ENCODE data around the gene AGMAT. TPM values are rescaled to one million over a fixed set of nuclear protein-coding genes. Genes with fewer than 3 reads are reported as not detected.

The AGMAT gene
- total and polyA plus RNA-seq, 2 donors (not counting 1 experiment from before 2014, with no cell fraction given), result 3.5 to 3.7 TPM

DNA sequence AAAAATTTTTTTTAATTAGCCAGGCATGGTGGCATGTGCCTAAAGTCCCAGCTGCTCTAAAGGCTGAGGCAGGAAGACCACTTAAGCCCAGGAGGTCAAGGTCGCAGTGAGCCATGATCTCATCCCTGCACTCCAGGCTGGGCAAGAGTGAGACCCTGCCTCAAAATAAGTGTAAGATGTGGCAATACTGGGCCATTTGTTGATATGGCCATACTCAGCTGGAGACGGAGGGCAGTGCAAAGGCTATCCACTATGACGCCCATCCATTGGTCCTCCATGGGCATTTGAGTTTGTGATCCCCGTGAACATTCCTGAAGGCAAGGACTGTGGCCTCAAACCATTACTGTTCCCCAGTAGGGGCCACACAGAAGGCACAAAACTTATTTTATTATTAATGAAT lies 62.3 kb downstream of the AGMAT start:
- H3K9me3 Mint-ChIP-seq (ENCODE audit: insufficient read depth), result no peaks in the 10 kb centered on the region
- Histone ChIP-seq H3K4me2 (replicated peaks; ENCODE audit: low read depth, low read length, poor library complexity, severe bottlenecking) (peak overlapping the region; percentile 92), H3K27me3 (replicated peaks in 1 of 4; ENCODE audit: control extremely low read depth in 1 of 4, control insufficient read depth in 3 of 4, insufficient read depth in 4 of 4, low read length in 3 of 4) (no peaks in the 10 kb centered on the region), H3K4me1 (ENCODE audit: control insufficient read depth in 2 of 2, insufficient read depth in 2 of 2, low read length in 2 of 2) (peaks cover 24 to 30% of the 10 kb centered on the region in 2 donors), H3K79me2 (ENCODE audit: control insufficient read depth, insufficient read depth, low read length) (peaks cover 68% of the 10 kb centered on the region), H3K36me3 (replicated peaks in 1 of 2; ENCODE audit: control extremely low read depth in 1 of 2, control insufficient read depth in 1 of 2, extremely low read depth in 1 of 2, insufficient read depth in 2 of 2, low read length in 1 of 2) (peaks cover 4 to 7% of the 10 kb centered on the region in 2 experiments), H3K9me3 (ENCODE audit: control extremely low read depth in 1 of 3, control insufficient read depth in 2 of 3, insufficient read depth in 1 of 3, low read length in 2 of 3) (no peaks in the 10 kb centered on the region), H3K4me3 (ENCODE audit: control extremely low read depth in 1 of 5, extremely low read depth in 1 of 5, insufficient read depth in 1 of 5, low read depth in 2 of 5, low read length in 4 of 5) (no peak overlapping the region), H3K27ac (ENCODE audit: low read length in 2 of 2) (no peak overlapping the region), H4K20me1 (ENCODE audit: control insufficient read depth, insufficient read depth, low read length, poor library complexity, severe bottlenecking) (no peaks in the 10 kb centered on the region), H2AFZ (ENCODE audit: insufficient read depth, low read depth, low read length, poor library complexity, severe bottlenecking) (no peak overlapping the region), H3K9ac (ENCODE audit: low read length) (no peak overlapping the region)
- H3K4me1 Mint-ChIP-seq, result peaks cover 55% of the 10 kb centered on the region
- peak; percentile 31 for DNase-seq
- 100% methylated on average over 3 of the region's 4 CpGs for WGBS (ENCODE audit: insufficient coverage)
- CTCF ChIA-PET, result interaction anchor here (0.7 kb wide), 1 partner anchor 679 kb away, joined by 3 read pairs; no protein-coding TSS in a partner anchor
- intact Hi-C loops (cut with micrococcal nuclease), result loop anchor here (5.0 to 10.0 kb wide), 5 partner anchors 115 to 1122 kb away; partner anchors contain the start of genes CPLANE2, EFHD2, NECAP2 and PLEKHM2
- TF ChIP-seq, protein P1, sequence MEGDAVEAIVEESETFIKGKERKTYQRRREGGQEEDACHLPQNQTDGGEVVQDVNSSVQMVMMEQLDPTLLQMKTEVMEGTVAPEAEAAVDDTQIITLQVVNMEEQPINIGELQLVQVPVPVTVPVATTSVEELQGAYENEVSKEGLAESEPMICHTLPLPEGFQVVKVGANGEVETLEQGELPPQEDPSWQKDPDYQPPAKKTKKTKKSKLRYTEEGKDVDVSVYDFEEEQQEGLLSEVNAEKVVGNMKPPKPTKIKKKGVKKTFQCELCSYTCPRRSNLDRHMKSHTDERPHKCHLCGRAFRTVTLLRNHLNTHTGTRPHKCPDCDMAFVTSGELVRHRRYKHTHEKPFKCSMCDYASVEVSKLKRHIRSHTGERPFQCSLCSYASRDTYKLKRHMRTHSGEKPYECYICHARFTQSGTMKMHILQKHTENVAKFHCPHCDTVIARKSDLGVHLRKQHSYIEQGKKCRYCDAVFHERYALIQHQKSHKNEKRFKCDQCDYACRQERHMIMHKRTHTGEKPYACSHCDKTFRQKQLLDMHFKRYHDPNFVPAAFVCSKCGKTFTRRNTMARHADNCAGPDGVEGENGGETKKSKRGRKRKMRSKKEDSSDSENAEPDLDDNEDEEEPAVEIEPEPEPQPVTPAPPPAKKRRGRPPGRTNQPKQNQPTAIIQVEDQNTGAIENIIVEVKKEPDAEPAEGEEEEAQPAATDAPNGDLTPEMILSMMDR (IDR thresholded peaks at IDR 0.05), result no peak
- TF ChIP-seq EZH2 (IDR thresholded peaks at IDR 0.05; ENCODE audit: borderline replicate concordance, insufficient read depth, low read depth, low read length, poor library complexity, severe bottlenecking), result no peak
- no peak overlapping the region for H3K27ac Mint-ChIP-seq
- POLR2A ChIA-PET, result no interaction called here
- no peak for ATAC-seq (ENCODE audit: low read depth)
- H3K27me3 Mint-ChIP-seq, result no peaks in the 10 kb centered on the region
- H3K4me3 Mint-ChIP-seq, result peak overlapping the region; percentile 57

Small RNA genes within 50 kb of the gene (small RNA-seq; reads per million reads assigned to genes)
- gene CD24P1 (ENCODE audit: insufficient read length, low read depth, low replicate concordance) (not detected), gene RNU7-179P (ENCODE audit: insufficient read length, low read depth, low replicate concordance) (not detected), gene SCARNA21B (ENCODE audit: insufficient read length, low read depth, low replicate concordance) (not detected)

Other genes with a start within 250 kb of the AGMAT start
- 38.4 and 39.3 TPM in 2 replicates for gene EFHD2, start 175.2 kb downstream of the AGMAT start, total RNA-seq
- gene EFHD2, start 175.2 kb downstream of the AGMAT start, polyA plus RNA-seq, result 67.2 and 90.0 TPM in 2 replicates
- 0.51 TPM in 1 of 2 replicates, not detected in the other for gene CTRC, start 146.6 kb downstream of the AGMAT start, total RNA-seq
- 0.39 and 1.3 TPM in 2 replicates for gene CTRC, start 146.6 kb downstream of the AGMAT start, polyA plus RNA-seq
- gene CELA2A, start 128.3 kb downstream of the AGMAT start, total RNA-seq, result not detected in 2 replicates
- gene CELA2A, start 128.3 kb downstream of the AGMAT start, polyA plus RNA-seq, result 0.16 TPM in 1 of 2 replicates, not detected in the other
- not detected in 2 replicates for gene CELA2B, start 108.9 kb downstream of the AGMAT start, total RNA-seq
- gene CELA2B, start 108.9 kb downstream of the AGMAT start, polyA plus RNA-seq, result not detected in 2 replicates
- gene CASP9, start 60.8 kb downstream of the AGMAT start, total RNA-seq, result 22.9 and 23.6 TPM in 2 replicates
- 16.8 and 17.9 TPM in 2 replicates for gene CASP9, start 60.8 kb downstream of the AGMAT start, polyA plus RNA-seq
- gene DNAJC16, start 58.2 kb downstream of the AGMAT start, total RNA-seq, result 41.2 and 47.1 TPM in 2 replicates
- gene DNAJC16, start 58.2 kb downstream of the AGMAT start, polyA plus RNA-seq, result 15.1 and 16.9 TPM in 2 replicates
- 61.0 and 68.3 TPM in 2 replicates for gene DDI2, start 32.4 kb upstream of the AGMAT start, total RNA-seq
- 8.5 and 12.2 TPM in 2 replicates for gene DDI2, start 32.4 kb upstream of the AGMAT start, polyA plus RNA-seq
- 116 and 120 TPM in 2 replicates for gene PLEKHM2, start 99.3 kb upstream of the AGMAT start, total RNA-seq
- 96.3 and 99.7 TPM in 2 replicates for gene PLEKHM2, start 99.3 kb upstream of the AGMAT start, polyA plus RNA-seq
- 5.4 and 7.0 TPM in 2 replicates for gene SLC25A34, start 151.2 kb upstream of the AGMAT start, total RNA-seq
- gene SLC25A34, start 151.2 kb upstream of the AGMAT start, polyA plus RNA-seq, result 4.1 and 4.6 TPM in 2 replicates
- not detected in 2 replicates for gene TMEM82, start 157.4 kb upstream of the AGMAT start, total RNA-seq
- not detected in 2 replicates for gene TMEM82, start 157.4 kb upstream of the AGMAT start, polyA plus RNA-seq
- gene FBLIM1, start 173.7 kb upstream of the AGMAT start, total RNA-seq, result not detected in 2 replicates
- gene FBLIM1, start 173.7 kb upstream of the AGMAT start, polyA plus RNA-seq, result not detected in 2 replicates
- 1.8 and 2.0 TPM in 2 replicates for gene UQCRHL, start 222.6 kb upstream of the AGMAT start, total RNA-seq
- 0.98 and 1.3 TPM in 2 replicates for gene UQCRHL, start 222.6 kb upstream of the AGMAT start, polyA plus RNA-seq

Data from B cell (primary cell).